ENCODE measurements around the gene SNRPF.
A peak's percentile ranks its signal among the peaks of the same experiment; 100 is the strongest.

SNRPF gene

DNA sequence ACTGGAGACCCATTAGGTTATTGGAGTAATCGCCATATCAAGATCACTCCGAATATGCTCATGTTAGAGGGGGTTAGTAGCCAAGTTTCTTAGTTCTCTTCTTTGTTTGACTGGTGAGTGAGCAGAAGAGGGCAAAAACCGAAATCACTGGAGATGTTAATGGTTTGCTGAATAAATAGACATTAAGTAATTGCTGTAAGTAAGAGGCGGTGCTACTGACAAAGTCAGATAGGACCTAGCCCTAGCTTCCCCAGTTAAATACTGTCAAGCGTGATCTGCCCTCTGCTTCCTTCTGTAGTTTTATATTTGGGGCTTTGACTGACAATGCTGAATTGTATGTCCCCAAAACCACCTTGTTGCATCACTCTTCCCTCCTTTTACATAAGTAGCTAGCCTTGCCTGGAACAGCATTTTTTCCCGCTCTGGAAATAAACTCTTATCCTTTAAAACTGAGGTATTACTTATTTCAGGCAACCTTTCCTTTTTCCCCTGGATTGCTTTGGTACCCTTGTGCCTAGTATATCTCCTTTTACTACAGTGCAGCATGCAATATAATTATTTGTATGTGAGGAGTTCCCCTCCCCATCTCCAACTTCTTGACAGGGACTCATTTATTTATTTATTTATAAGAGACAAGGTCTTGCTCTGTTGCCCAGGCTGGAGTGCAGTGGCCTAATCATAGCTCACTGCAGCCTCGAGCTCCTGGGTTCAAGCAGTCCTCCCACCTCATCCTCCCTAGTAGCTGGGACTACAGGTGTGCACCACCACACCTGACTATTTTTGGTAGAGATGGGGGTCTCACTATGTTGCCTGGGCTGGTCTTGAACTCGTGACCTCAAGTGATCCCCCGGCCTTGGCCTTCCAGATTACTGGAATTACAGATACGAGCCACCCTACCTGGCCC lies 1.4 kb downstream of the SNRPF start:
- TF ChIP-seq, protein P1, sequence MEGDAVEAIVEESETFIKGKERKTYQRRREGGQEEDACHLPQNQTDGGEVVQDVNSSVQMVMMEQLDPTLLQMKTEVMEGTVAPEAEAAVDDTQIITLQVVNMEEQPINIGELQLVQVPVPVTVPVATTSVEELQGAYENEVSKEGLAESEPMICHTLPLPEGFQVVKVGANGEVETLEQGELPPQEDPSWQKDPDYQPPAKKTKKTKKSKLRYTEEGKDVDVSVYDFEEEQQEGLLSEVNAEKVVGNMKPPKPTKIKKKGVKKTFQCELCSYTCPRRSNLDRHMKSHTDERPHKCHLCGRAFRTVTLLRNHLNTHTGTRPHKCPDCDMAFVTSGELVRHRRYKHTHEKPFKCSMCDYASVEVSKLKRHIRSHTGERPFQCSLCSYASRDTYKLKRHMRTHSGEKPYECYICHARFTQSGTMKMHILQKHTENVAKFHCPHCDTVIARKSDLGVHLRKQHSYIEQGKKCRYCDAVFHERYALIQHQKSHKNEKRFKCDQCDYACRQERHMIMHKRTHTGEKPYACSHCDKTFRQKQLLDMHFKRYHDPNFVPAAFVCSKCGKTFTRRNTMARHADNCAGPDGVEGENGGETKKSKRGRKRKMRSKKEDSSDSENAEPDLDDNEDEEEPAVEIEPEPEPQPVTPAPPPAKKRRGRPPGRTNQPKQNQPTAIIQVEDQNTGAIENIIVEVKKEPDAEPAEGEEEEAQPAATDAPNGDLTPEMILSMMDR (IDR thresholded peaks at IDR 0.05; ENCODE audit: insufficient read depth, low read depth, low read length, missing control alignments), result no peak
- DNase-seq (ENCODE audit: low read depth), result no peak
- peak overlapping the region; percentile 86 for H3K4me3 ChIP-seq (ENCODE audit: low read depth, low read length)

DNA sequence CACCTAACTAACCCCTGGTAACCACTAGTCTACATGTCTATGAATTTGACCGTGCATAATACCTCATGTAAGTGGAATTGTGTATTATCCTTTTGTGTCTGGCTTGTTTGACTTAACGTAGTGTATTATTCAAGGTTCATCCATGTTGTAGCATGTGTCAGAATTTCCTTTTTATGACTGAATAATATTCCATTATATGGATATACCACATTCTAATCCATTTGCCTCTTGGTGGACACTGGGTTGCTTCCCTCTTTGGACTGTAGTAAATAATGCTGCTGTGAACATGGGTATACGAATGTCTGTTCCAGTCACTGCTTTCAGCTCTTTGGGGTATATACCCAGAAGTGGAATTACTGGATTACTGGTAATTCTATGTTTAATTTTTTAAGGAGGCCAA lies 3.3 kb downstream of the SNRPF start:
- no peak overlapping the region for H3K4me3 ChIP-seq (ENCODE audit: low read depth, low read length)
- DNase-seq (ENCODE audit: low read depth), result no peak
- TF ChIP-seq, protein P1 (IDR thresholded peaks at IDR 0.05; ENCODE audit: insufficient read depth, low read depth, low read length, missing control alignments), result no peak

GRCh38 chr12:95863337-95863736 lies 4.6 kb downstream of the SNRPF start:
- H3K4me3 ChIP-seq (ENCODE audit: low read depth, low read length), result no peak overlapping the region
- no peak for DNase-seq (ENCODE audit: low read depth)
- TF ChIP-seq, protein P1 (IDR thresholded peaks at IDR 0.05; ENCODE audit: insufficient read depth, low read depth, low read length, missing control alignments), result no peak

GRCh38 chr12:95870897-95871296 lies 12.1 kb downstream of the SNRPF start:
- DNase-seq (ENCODE audit: low read depth), result no peak
- no peak overlapping the region for H3K4me3 ChIP-seq (ENCODE audit: low read depth, low read length)
- TF ChIP-seq, protein P1 (IDR thresholded peaks at IDR 0.05; ENCODE audit: insufficient read depth, low read depth, low read length, missing control alignments), result no peak

DNA sequence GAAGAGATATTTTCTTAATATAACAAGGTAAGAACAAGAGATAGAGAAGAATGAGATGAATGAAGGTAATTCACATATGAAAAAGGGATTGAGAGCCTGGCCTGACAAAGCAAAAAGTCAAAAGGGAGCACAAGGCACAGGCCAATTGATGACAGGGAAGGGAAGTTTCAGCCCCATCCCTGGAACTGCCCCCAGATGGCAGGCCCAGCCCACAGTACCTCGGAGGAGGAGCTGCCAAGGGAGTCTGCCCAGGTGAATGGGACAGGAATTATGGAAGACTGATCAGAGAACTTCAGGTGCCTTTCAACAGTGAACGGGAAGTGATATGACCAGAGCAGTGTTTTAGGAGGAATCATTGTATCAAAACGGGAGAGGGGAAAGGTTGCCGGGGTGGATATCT lies 15.7 kb downstream of the SNRPF start:
- TF ChIP-seq, protein P1 (IDR thresholded peaks at IDR 0.05; ENCODE audit: insufficient read depth, low read depth, low read length, missing control alignments), result no peak
- no peak for DNase-seq (ENCODE audit: low read depth)
- H3K4me3 ChIP-seq (ENCODE audit: low read depth, low read length), result no peak overlapping the region

- no peak overlapping the region for H3K4me3 ChIP-seq (ENCODE audit: low read depth, low read length)
- DNase-seq (ENCODE audit: low read depth), result no peak
- TF ChIP-seq, protein P1 (IDR thresholded peaks at IDR 0.05; ENCODE audit: insufficient read depth, low read depth, low read length, missing control alignments), result no peak
Measured at GRCh38 chr12:95877622-95878021, 18.9 kb downstream of the SNRPF start.

Measured in GM12865 (cell line).